ENCODE measurements around the gene TGM2.

Gene TGM2

DNA sequence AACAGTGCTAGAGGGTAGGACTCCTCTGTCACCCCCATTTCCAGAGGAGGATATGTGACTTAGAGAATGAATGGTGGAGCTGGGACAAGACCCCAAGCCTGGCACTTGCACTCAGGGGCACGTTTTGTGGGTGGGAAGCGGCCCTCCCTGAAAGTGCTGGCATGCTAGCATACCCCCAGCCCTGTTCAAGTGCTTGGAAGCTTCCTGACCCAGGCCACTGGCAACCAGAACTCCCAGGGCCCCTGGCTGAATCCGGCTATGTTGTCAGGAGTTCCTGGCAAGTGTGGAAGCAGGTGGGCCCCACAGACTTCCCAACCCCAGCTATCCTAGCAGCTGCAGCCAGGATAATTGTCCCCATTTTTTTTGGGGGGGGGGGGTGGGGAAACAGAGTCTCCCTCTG, 35.6 kb upstream of the TGM2 start:
- H3K4me3 ChIP-seq (ENCODE audit: low read depth, low read length): no peak overlapping the region
- no peaks in the 10 kb centered on the region for H3K4me1 ChIP-seq (ENCODE audit: control insufficient read depth, insufficient read depth, low read length)
- H3K27ac ChIP-seq (ENCODE audit: extremely low read depth, low read depth, low read length): no peak overlapping the region
- CTCF ChIA-PET: interaction anchor here (0.6 to 1.8 kb wide), 2 partner anchors 21 to 599 kb away, joined by 4 to 10 read pairs; no protein-coding TSS in a partner anchor
- H3K36me3 ChIP-seq (ENCODE audit: control insufficient read depth in 2 of 2, insufficient read depth in 1 of 2, low read length in 2 of 2): no peaks in the 10 kb centered on the region
- POLR2A ChIA-PET: no interaction called here
- no peaks in the 10 kb centered on the region for H3K9me3 ChIP-seq (ENCODE audit: control insufficient read depth, insufficient read depth, low read depth, low read length)
- TF ChIP-seq ZNF514 (tag by site-specific recombination; IDR thresholded peaks at IDR 0.05): no peak
- no peak for TF ChIP-seq BCL11A (tag by site-specific recombination; IDR thresholded peaks at IDR 0.05; ENCODE audit: low read depth)

DNA sequence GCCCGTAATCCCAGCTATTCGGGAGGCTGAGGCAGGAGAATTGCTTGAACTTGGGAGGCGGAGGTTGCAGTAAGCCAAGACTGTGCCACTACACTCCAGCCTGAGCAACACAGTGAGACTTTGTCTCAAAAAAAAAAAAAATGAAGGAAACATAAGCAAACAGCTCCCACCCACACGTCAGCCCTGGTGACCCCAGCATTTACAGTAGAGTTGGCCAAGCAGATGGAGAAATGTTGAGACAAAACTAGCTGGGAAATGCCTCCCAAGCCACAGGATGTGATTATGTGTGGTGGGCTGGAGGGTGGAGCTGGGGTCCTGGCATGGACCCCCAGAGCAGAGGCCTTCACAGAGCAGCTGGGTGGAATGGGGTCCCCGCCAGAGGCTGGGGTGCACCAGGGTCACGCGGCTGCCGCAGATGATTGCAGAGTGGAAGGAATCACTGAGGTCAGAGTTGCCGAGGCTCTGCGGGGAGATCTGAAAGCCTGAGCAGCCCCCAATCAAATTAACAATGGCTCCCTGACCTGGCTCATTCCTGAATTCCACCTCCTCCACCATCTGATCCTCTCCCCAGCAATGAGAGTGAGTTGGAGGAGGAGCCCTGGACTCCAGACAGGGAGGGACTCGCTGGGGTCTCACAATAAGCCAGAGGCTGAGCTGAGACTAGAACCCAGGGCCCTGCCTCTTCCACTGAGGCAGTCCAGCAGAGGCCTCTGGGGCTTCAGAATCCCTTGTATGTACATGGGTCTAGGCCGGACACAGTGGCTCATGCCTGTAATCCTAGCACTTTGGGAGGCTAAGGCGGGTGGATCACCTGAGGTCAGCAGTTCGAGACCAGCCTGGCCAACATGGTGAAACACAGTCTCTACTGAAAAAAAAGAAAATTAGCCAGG, 34.7 kb upstream of the TGM2 start:
- H3K4me1 ChIP-seq (ENCODE audit: control insufficient read depth, insufficient read depth, low read length): no peaks in the 10 kb centered on the region
- H3K9me3 ChIP-seq (ENCODE audit: control insufficient read depth, insufficient read depth, low read depth, low read length): no peaks in the 10 kb centered on the region
- no peak for TF ChIP-seq ZNF76 (tag by site-specific recombination; IDR thresholded peaks at IDR 0.05; ENCODE audit: borderline replicate concordance, low read depth)
- 0 out of 2 replicates have a peak, but pooled peaks have one; percentile 27 for TF ChIP-seq ZFHX2 (tag by site-specific recombination; conservative IDR thresholded peaks at IDR 0.05)
- ChIA-PET CTCF (no interaction called here), POLR2A (no interaction called here)
- no peak overlapping the region for H3K4me3 ChIP-seq (ENCODE audit: low read depth, low read length)
- no peak overlapping the region for H3K27ac ChIP-seq (ENCODE audit: extremely low read depth, low read depth, low read length)
- H3K36me3 ChIP-seq (ENCODE audit: control insufficient read depth in 2 of 2, insufficient read depth in 1 of 2, low read length in 2 of 2): no peaks in the 10 kb centered on the region

DNA sequence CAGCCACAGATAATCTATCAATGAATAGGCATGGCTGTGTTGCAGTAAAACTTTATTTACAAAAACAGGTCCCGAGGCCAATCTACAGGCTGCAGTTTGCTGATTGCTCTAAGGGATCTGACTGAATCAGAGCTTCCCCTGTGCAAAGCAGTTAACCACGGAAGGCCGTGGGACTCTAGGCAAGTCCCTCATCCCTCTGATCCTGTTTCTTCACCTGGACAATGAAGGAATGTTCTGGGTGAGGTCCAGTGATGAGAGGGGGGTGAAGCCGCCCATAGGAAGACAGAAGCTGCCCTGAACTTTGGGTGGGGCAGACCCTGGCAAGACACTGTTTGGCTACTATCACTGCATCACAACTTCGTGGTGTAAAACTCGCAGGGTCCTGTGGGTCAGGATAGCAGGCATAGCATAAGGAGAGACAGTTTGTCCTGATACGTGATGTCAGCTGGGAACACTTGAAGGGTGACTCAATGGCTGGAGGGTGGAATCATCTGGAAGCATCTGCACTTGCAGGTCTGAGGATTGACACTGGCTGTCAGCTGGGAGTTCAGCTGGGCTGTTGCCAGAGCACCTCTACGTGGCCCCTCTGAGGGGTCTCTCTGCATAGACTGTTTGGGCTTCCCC, 33.3 kb upstream of the TGM2 start:
- no peaks in the 10 kb centered on the region for H3K9me3 ChIP-seq (ENCODE audit: control insufficient read depth, insufficient read depth, low read depth, low read length)
- POLR2A ChIA-PET: no interaction called here
- TF ChIP-seq ZNF248 (tag by site-specific recombination; IDR thresholded peaks at IDR 0.05) (no peak), KLF8 (tag by site-specific recombination; IDR thresholded peaks at IDR 0.05) (no peak), ZNF76 (tag by site-specific recombination; IDR thresholded peaks at IDR 0.05; ENCODE audit: borderline replicate concordance, low read depth) (no peak), ZNF510 (tag by site-specific recombination; IDR thresholded peaks at IDR 0.05; ENCODE audit: insufficient replicate concordance) (no peak), ZNF837 (tag by site-specific recombination; IDR thresholded peaks at IDR 0.05) (no peak), ZBTB1 (tag by site-specific recombination; IDR thresholded peaks at IDR 0.05) (no peak)
- TF ChIP-seq, protein P1, sequence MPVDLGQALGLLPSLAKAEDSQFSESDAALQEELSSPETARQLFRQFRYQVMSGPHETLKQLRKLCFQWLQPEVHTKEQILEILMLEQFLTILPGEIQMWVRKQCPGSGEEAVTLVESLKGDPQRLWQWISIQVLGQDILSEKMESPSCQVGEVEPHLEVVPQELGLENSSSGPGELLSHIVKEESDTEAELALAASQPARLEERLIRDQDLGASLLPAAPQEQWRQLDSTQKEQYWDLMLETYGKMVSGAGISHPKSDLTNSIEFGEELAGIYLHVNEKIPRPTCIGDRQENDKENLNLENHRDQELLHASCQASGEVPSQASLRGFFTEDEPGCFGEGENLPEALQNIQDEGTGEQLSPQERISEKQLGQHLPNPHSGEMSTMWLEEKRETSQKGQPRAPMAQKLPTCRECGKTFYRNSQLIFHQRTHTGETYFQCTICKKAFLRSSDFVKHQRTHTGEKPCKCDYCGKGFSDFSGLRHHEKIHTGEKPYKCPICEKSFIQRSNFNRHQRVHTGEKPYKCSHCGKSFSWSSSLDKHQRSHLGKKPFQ (tag by site-specific recombination; IDR thresholded peaks at IDR 0.05): no peak
- TF ChIP-seq, protein P2, sequence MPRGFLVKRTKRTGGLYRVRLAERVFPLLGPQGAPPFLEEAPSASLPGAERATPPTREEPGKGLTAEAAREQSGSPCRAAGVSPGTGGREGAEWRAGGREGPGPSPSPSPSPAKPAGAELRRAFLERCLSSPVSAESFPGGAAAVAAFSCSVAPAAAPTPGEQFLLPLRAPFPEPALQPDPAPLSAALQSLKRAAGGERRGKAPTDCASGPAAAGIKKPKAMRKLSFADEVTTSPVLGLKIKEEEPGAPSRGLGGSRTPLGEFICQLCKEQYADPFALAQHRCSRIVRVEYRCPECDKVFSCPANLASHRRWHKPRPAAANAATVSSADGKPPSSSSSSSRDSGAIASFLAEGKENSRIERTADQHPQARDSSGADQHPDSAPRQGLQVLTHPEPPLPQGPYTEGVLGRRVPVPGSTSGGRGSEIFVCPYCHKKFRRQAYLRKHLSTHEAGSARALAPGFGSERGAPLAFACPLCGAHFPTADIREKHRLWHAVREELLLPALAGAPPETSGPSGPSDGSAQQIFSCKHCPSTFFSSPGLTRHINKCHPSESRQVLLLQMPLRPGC (tag by site-specific recombination; IDR thresholded peaks at IDR 0.05): no peak
- TF ChIP-seq, protein P3, sequence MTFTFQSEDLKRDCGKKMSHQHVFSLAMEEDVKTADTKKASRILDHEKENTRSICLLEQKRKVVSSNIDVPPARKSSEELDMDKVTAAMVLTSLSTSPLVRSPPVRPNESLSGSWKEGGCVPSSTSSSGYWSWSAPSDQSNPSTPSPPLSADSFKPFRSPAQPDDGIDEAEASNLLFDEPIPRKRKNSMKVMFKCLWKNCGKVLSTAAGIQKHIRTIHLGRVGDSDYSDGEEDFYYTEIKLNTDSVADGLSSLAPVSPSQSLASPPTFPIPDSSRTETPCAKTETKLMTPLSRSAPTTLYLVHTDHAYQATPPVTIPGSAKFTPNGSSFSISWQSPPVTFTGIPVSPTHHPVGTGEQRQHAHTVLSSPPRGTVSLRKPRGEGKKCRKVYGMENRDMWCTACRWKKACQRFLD (tag by site-specific recombination; IDR thresholded peaks at IDR 0.05): no peak
- TF ChIP-seq, protein P4, sequence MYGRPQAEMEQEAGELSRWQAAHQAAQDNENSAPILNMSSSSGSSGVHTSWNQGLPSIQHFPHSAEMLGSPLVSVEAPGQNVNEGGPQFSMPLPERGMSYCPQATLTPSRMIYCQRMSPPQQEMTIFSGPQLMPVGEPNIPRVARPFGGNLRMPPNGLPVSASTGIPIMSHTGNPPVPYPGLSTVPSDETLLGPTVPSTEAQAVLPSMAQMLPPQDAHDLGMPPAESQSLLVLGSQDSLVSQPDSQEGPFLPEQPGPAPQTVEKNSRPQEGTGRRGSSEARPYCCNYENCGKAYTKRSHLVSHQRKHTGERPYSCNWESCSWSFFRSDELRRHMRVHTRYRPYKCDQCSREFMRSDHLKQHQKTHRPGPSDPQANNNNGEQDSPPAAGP (tag by site-specific recombination; IDR thresholded peaks at IDR 0.05): no peak
- TF ChIP-seq, protein P5, sequence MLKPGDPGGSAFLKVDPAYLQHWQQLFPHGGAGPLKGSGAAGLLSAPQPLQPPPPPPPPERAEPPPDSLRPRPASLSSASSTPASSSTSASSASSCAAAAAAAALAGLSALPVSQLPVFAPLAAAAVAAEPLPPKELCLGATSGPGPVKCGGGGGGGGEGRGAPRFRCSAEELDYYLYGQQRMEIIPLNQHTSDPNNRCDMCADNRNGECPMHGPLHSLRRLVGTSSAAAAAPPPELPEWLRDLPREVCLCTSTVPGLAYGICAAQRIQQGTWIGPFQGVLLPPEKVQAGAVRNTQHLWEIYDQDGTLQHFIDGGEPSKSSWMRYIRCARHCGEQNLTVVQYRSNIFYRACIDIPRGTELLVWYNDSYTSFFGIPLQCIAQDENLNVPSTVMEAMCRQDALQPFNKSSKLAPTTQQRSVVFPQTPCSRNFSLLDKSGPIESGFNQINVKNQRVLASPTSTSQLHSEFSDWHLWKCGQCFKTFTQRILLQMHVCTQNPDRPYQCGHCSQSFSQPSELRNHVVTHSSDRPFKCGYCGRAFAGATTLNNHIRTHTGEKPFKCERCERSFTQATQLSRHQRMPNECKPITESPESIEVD (tag by site-specific recombination; IDR thresholded peaks at IDR 0.05): no peak
- no peaks in the 10 kb centered on the region for H3K4me1 ChIP-seq (ENCODE audit: control insufficient read depth, insufficient read depth, low read length)
- no peak overlapping the region for H3K27ac ChIP-seq (ENCODE audit: extremely low read depth, low read depth, low read length)
- H3K36me3 ChIP-seq (ENCODE audit: control insufficient read depth in 2 of 2, insufficient read depth in 1 of 2, low read length in 2 of 2): no peaks in the 10 kb centered on the region
- CTCF ChIA-PET: interaction anchor here (2.5 kb wide), 1 partner anchor 24 kb away, joined by 14 read pairs; no protein-coding TSS in a partner anchor
- H3K4me3 ChIP-seq (ENCODE audit: low read depth, low read length): no peak overlapping the region
